ENCODE data around the gene CACNA2D3. TPM values are rescaled to one million over a fixed set of nuclear protein-coding genes. Genes with fewer than 3 reads are reported as not detected.

CACNA2D3 gene
- total RNA-seq, 1 donor from 2014 or later, result 0.70 TPM

- TF ChIP-seq EZH2 (IDR thresholded peaks at IDR 0.05; ENCODE audit: insufficient read depth, low read length), result no peak
- TF ChIP-seq CTCF (IDR thresholded peaks at IDR 0.05; ENCODE audit: insufficient read depth, low read depth, low read length), result no peak
- H3K9me3 ChIP-seq (ENCODE audit: insufficient read depth, low read depth, low read length), result no peaks in the 10 kb centered on the region
- peaks cover 16% of the 10 kb centered on the region for H3K27me3 Mint-ChIP-seq (ENCODE audit: low read depth, unreplicated experiment)
Observed at GRCh38 chr3:54366839-54367238, 244.5 kb downstream of the CACNA2D3 start.

GRCh38 chr3:54372232-54372631 lies 249.9 kb downstream of the CACNA2D3 start:
- Histone ChIP-seq H3K9ac (ENCODE audit: low read length) (no peak overlapping the region), H3K4me2 (ENCODE audit: low read length) (no peak overlapping the region), H3K27ac (ENCODE audit: low read depth, low read length) (no peak overlapping the region), H3K9me3 (ENCODE audit: insufficient read depth, low read depth, low read length) (no peaks in the 10 kb centered on the region), H2AFZ (ENCODE audit: low read depth, low read length) (no peak overlapping the region), H3K4me3 (ENCODE audit: insufficient read depth, low read depth, low read length) (no peak overlapping the region), H4K20me1 (ENCODE audit: insufficient read depth, low read length) (no peaks in the 10 kb centered on the region), H3K36me3 (ENCODE audit: insufficient read depth, low read length) (no peaks in the 10 kb centered on the region), H3K4me1 (ENCODE audit: insufficient read depth, low read length) (no peaks in the 10 kb centered on the region), H3K79me2 (ENCODE audit: insufficient read depth, low read length) (no peaks in the 10 kb centered on the region), H3K27me3 (ENCODE audit: insufficient read depth, low read length) (no peaks in the 10 kb centered on the region)
- FAIRE-seq (no peak), DNase-seq (ENCODE audit: low read depth) (no peak)
- Mint-ChIP-seq H3K27ac (ENCODE audit: unreplicated experiment) (no peak overlapping the region), H3K4me3 (ENCODE audit: unreplicated experiment) (no peak overlapping the region), H3K27me3 (ENCODE audit: low read depth, unreplicated experiment) (peaks cover 12% of the 10 kb centered on the region), H3K4me1 (ENCODE audit: low read depth, unreplicated experiment) (no peaks in the 10 kb centered on the region), H3K9me3 (ENCODE audit: unreplicated experiment) (no peaks in the 10 kb centered on the region), H3K36me3 (ENCODE audit: low read depth, unreplicated experiment) (no peaks in the 10 kb centered on the region)
- TF ChIP-seq EZH2 (IDR thresholded peaks at IDR 0.05; ENCODE audit: insufficient read depth, low read length) (no peak), CTCF (IDR thresholded peaks at IDR 0.05; ENCODE audit: insufficient read depth, low read depth, low read length) (no peak)

More at GRCh38 chr3:54366839-54367238, 244.5 kb downstream of the CACNA2D3 start:
- Mint-ChIP-seq H3K27ac (ENCODE audit: unreplicated experiment) (no peak overlapping the region), H3K4me1 (ENCODE audit: low read depth, unreplicated experiment) (no peaks in the 10 kb centered on the region), H3K36me3 (ENCODE audit: low read depth, unreplicated experiment) (no peaks in the 10 kb centered on the region), H3K4me3 (ENCODE audit: unreplicated experiment) (no peak overlapping the region), H3K9me3 (ENCODE audit: unreplicated experiment) (no peaks in the 10 kb centered on the region)
- DNase-seq (ENCODE audit: low read depth) (no peak), FAIRE-seq (no peak)
- H4K20me1 ChIP-seq (ENCODE audit: insufficient read depth, low read length), result no peaks in the 10 kb centered on the region
- H3K79me2 ChIP-seq (ENCODE audit: insufficient read depth, low read length), result no peaks in the 10 kb centered on the region
- H2AFZ ChIP-seq (ENCODE audit: low read depth, low read length), result no peak overlapping the region
- no peak overlapping the region for H3K9ac ChIP-seq (ENCODE audit: low read length)
- no peak overlapping the region for H3K27ac ChIP-seq (ENCODE audit: low read depth, low read length)
- H3K4me1 ChIP-seq (ENCODE audit: insufficient read depth, low read length), result no peaks in the 10 kb centered on the region
- no peaks in the 10 kb centered on the region for H3K27me3 ChIP-seq (ENCODE audit: insufficient read depth, low read length)
- no peaks in the 10 kb centered on the region for H3K36me3 ChIP-seq (ENCODE audit: insufficient read depth, low read length)
- H3K4me3 ChIP-seq (ENCODE audit: insufficient read depth, low read depth, low read length), result no peak overlapping the region
- H3K4me2 ChIP-seq (ENCODE audit: low read length), result no peak overlapping the region

GRCh38 chr3:54374214-54374852 lies 252.0 kb downstream of the CACNA2D3 start:
- FAIRE-seq, result no peak

More at GRCh38 chr3:54374214-54374852, 252.0 kb downstream of the CACNA2D3 start:
- Histone ChIP-seq H4K20me1 (ENCODE audit: insufficient read depth, low read length) (no peaks in the 10 kb centered on the region), H3K4me1 (ENCODE audit: insufficient read depth, low read length) (no peaks in the 10 kb centered on the region), H3K79me2 (ENCODE audit: insufficient read depth, low read length) (no peaks in the 10 kb centered on the region), H3K4me2 (ENCODE audit: low read length) (no peak overlapping the region), H3K9ac (ENCODE audit: low read length) (no peak overlapping the region), H3K27me3 (ENCODE audit: insufficient read depth, low read length) (no peaks in the 10 kb centered on the region), H3K4me3 (ENCODE audit: insufficient read depth, low read depth, low read length) (no peak overlapping the region), H3K36me3 (ENCODE audit: insufficient read depth, low read length) (no peaks in the 10 kb centered on the region), H3K27ac (ENCODE audit: low read depth, low read length) (no peak overlapping the region), H2AFZ (ENCODE audit: low read depth, low read length) (no peak overlapping the region), H3K9me3 (ENCODE audit: insufficient read depth, low read depth, low read length) (no peaks in the 10 kb centered on the region)
- TF ChIP-seq EZH2 (IDR thresholded peaks at IDR 0.05; ENCODE audit: insufficient read depth, low read length) (no peak), CTCF (IDR thresholded peaks at IDR 0.05; ENCODE audit: insufficient read depth, low read depth, low read length) (no peak)
- peaks cover 7% of the 10 kb centered on the region for H3K27me3 Mint-ChIP-seq (ENCODE audit: low read depth, unreplicated experiment)
- H3K27ac Mint-ChIP-seq (ENCODE audit: unreplicated experiment), result no peak overlapping the region
- no peak overlapping the region for H3K4me3 Mint-ChIP-seq (ENCODE audit: unreplicated experiment)
- H3K9me3 Mint-ChIP-seq (ENCODE audit: unreplicated experiment), result no peaks in the 10 kb centered on the region
- H3K4me1 Mint-ChIP-seq (ENCODE audit: low read depth, unreplicated experiment), result no peaks in the 10 kb centered on the region
- no peak for DNase-seq (ENCODE audit: low read depth)
- H3K36me3 Mint-ChIP-seq (ENCODE audit: low read depth, unreplicated experiment), result no peaks in the 10 kb centered on the region
